Natural killer cell (primary cell): ENCODE results near the gene MRPL43. TPM values are rescaled to one million over a fixed set of nuclear protein-coding genes. Genes with fewer than 3 reads are reported as not detected.
"Not testable (repeated sequence)": the region's sequence is repeated elsewhere in the genome, so short reads cannot be mapped to it uniquely, and the experiment has no call there.

Experiments
- ATAC-seq, 3 donors: fragments of 150-1000 bp in 2 of 3; fragments of 200-7000 bp in 1 of 3; cut with Tn5 transposase; 1 replicate in 1 of 3; 2 replicates in 2 of 3; pipeline ENCODE4 v1.10.0; 2021; ENCODE audit warnings: mild to moderate bottlenecking in 2 of 3, moderate library complexity in 2 of 3
- DNase-seq, 2 donors: peaks; one replicate each; pipeline versions ENCODE4 v3.0.0 to v3.0.0-alpha.2; 2013 to 2021; ENCODE audit warnings: mixed read lengths in 1 of 2
- H3K27ac ChIP-seq: one replicate; pipeline ENCODE4 v1.5.1; 2013; ENCODE audit warnings: mild to moderate bottlenecking, low read length
- H3K27me3 ChIP-seq: one replicate; pipeline ENCODE4 v1.6.1; 2013; ENCODE audit warnings: low read length; ENCODE audit not compliant: control insufficient read depth, insufficient read depth
- H3K36me3 ChIP-seq: one replicate; pipeline ENCODE4 v1.6.1; 2013; ENCODE audit warnings: low read length; ENCODE audit not compliant: control insufficient read depth, insufficient read depth
- H3K4me1 ChIP-seq: one replicate; pipeline ENCODE4 v1.6.1; 2013; ENCODE audit warnings: low read length; ENCODE audit not compliant: control insufficient read depth, insufficient read depth
- H3K4me3 ChIP-seq: one replicate; pipeline ENCODE4 v1.5.1; 2013; ENCODE audit warnings: low read length
- H3K9me3 ChIP-seq: one replicate; pipeline ENCODE4 v1.6.1; 2013; ENCODE audit warnings: low read length; ENCODE audit not compliant: control insufficient read depth, insufficient read depth
- H3K27ac Mint-ChIP-seq, 2 donors: one replicate each; pipeline ENCODE4 v1.8.0; 2022; ENCODE audit warnings: mild to moderate bottlenecking in 2 of 2, mixed read lengths in 2 of 2, moderate library complexity in 1 of 2
- H3K27me3 Mint-ChIP-seq, 2 donors: one replicate each; pipeline ENCODE4 v1.8.0; 2022; ENCODE audit warnings: low read depth in 2 of 2, mixed read lengths in 2 of 2
- H3K36me3 Mint-ChIP-seq: one replicate; pipeline ENCODE4 v1.8.0; 2022; ENCODE audit warnings: mixed read lengths
- H3K4me1 Mint-ChIP-seq, 2 donors: one replicate each; pipeline ENCODE4 v1.8.0; 2022; ENCODE audit warnings: mixed read lengths in 2 of 2
- H3K4me3 Mint-ChIP-seq: one replicate; pipeline ENCODE4 v1.8.0; 2022; ENCODE audit warnings: mild to moderate bottlenecking, moderate library complexity, mixed read lengths
- H3K9me3 Mint-ChIP-seq, 2 donors: one replicate each; pipeline ENCODE4 v1.8.0; 2022; ENCODE audit warnings: mixed read lengths in 2 of 2
- WGBS: methylation state at CpG from one replicate; pipeline ENCODE4 v1.1.7; 2013; ENCODE audit warnings: missing lambda C conversion rate; ENCODE audit not compliant: insufficient coverage; 5-methylcytosine and 5-hydroxymethylcytosine counted together
- intact Hi-C: fragments of 100-400 bp; cut with micrococcal nuclease; formaldehyde crosslinking; loops from one replicate; pipeline ENCODE4 v1.14.2; 2022
- total RNA-seq, 4 donors: library from RNA; stranded (reverse); fragments of 120-200 nt in 1 of 4; gene quantifications; one replicate each; pipeline versions ENCODE4 v1.2.3 to v1.2.4, GENCODE V29; 2013 to 2022
- TF ChIP-seq, protein P1 (sequence below): fragments of 200-600 bp; IDR thresholded peaks from one replicate; pipeline ENCODE4 v1.8.0; 2022; ENCODE audit warnings: antibody characterized with exemption

Gene MRPL43
- total RNA-seq, 3 donors from 2014 or later (not counting 1 experiment from before 2014, with no cell fraction given) = 27.2 to 42.0 (median 33.1) TPM

DNA sequence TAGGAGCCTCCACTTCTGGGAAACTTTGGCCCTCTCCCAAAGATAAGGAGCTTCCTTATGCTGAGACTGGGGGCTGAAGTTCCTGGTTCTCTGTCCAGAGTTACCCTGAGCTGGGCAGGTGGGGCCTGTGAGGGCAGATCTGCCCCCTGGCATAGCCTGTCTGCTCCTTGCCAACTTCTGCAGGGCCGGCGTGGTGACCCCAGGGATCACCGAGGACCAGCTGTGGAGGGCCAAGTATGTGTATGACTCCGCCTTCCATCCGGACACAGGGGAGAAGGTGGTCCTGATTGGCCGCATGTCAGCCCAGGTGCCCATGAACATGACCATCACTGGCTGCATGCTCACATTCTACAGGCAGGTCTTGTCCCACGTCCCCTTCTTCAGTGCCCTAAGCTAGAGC is 48.0 kb upstream of the MRPL43 start:
- H3K4me3 Mint-ChIP-seq = no peak overlapping the region
- TF ChIP-seq, protein P1, sequence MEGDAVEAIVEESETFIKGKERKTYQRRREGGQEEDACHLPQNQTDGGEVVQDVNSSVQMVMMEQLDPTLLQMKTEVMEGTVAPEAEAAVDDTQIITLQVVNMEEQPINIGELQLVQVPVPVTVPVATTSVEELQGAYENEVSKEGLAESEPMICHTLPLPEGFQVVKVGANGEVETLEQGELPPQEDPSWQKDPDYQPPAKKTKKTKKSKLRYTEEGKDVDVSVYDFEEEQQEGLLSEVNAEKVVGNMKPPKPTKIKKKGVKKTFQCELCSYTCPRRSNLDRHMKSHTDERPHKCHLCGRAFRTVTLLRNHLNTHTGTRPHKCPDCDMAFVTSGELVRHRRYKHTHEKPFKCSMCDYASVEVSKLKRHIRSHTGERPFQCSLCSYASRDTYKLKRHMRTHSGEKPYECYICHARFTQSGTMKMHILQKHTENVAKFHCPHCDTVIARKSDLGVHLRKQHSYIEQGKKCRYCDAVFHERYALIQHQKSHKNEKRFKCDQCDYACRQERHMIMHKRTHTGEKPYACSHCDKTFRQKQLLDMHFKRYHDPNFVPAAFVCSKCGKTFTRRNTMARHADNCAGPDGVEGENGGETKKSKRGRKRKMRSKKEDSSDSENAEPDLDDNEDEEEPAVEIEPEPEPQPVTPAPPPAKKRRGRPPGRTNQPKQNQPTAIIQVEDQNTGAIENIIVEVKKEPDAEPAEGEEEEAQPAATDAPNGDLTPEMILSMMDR = no peak
- peaks cover 46% of the 10 kb centered on the region for H3K36me3 ChIP-seq
- intact Hi-C loops = no loop called here
- no peak for DNase-seq
- peaks cover 14% of the 10 kb centered on the region for H3K36me3 Mint-ChIP-seq
- H3K27ac Mint-ChIP-seq = no peak overlapping the region
- WGBS = 98% methylated on average over 7 of the region's 7 CpGs
- ATAC-seq = no peak
- H3K9me3 ChIP-seq = no peaks in the 10 kb centered on the region
- peaks cover 27 to 28% of the 10 kb centered on the region in 2 donors for H3K4me1 Mint-ChIP-seq
- H3K4me1 ChIP-seq = peaks cover 24% of the 10 kb centered on the region
- H3K9me3 Mint-ChIP-seq = no peaks in the 10 kb centered on the region
- no peak overlapping the region for H3K27ac ChIP-seq
- H3K27me3 ChIP-seq = no peaks in the 10 kb centered on the region
- no peak overlapping the region for H3K4me3 ChIP-seq
- no peaks in the 10 kb centered on the region for H3K27me3 Mint-ChIP-seq

DNA sequence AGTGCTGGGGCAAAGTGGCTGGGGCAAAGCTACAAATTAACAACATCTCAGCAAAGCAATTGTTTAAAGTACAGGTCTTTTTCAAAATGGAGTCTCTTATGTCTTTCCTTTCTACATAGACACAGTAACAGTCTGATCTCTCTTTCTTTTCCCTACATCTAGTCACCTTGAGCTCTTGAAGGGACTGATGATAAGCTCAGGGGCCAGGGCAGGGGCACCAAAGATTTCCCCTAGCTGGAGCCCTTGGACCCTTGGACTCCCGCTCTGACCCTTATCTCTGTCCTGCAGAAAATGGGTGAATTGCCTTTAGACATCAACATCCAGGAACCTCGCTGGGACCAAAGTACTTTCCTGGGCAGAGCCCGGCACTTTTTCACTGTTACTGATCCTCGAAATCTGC is 47.1 kb upstream of the MRPL43 start:
- not testable (repeated sequence) for DNase-seq, H3K27ac Mint-ChIP-seq, H3K4me3 Mint-ChIP-seq

DNA sequence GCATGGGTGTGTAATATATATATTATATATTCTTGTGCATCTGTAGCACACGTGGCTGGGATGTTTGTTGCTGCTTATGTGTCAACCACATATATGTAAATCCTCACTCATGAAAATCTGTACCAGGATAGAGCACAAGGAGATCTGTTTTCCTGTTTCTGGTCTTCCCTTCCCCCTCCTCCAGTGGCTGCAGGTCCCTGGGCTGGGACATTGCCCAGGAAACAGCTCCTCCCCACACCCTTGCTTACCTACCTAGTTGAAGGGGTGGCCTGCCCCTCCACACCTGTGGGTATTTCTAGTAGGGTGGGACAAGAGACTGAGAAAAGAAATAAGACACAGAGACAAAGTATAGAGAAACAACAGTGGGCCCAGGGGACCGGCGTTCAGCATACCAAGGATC is 46.0 kb upstream of the MRPL43 start:
- H3K36me3 Mint-ChIP-seq = peaks cover 9% of the 10 kb centered on the region
- WGBS = 33% methylated on average over 1 of the region's 3 CpGs
- no peak for ATAC-seq
- Histone ChIP-seq H3K36me3 (peaks cover 36% of the 10 kb centered on the region), H3K4me1 (peaks cover 28% of the 10 kb centered on the region), H3K9me3 (no peaks in the 10 kb centered on the region), H3K27me3 (no peaks in the 10 kb centered on the region), H3K27ac (peak overlapping the region; percentile 98), H3K4me3 (no peak overlapping the region)
- H3K4me3 Mint-ChIP-seq = peak overlapping the region; percentile 88
- no peaks in the 10 kb centered on the region for H3K9me3 Mint-ChIP-seq
- H3K27me3 Mint-ChIP-seq = peaks cover 0 to 7% of the 10 kb centered on the region in 2 donors
- no peak for DNase-seq
- intact Hi-C loops = loop anchor here (5.0 kb wide), 3 partner anchors 34 to 319 kb away; partner anchors contain the start of genes BTRC and LZTS2
- TF ChIP-seq, protein P1 = no peak
- H3K4me1 Mint-ChIP-seq = peaks cover 27 to 28% of the 10 kb centered on the region in 2 donors
- peak overlapping the region; percentile 83 to 89 for H3K27ac Mint-ChIP-seq

More for the DNA sequence above, 47.1 kb upstream of the MRPL43 start:
- Mint-ChIP-seq H3K4me1 (peaks cover 27 to 28% of the 10 kb centered on the region in 2 donors), H3K36me3 (peaks cover 14% of the 10 kb centered on the region)
- H3K27ac ChIP-seq, H3K27me3 Mint-ChIP-seq, H3K9me3 ChIP-seq, H3K4me3 ChIP-seq, H3K27me3 ChIP-seq, ATAC-seq, H3K9me3 Mint-ChIP-seq: not testable (repeated sequence)
- H3K36me3 ChIP-seq = peaks cover 41% of the 10 kb centered on the region
- intact Hi-C loops = loop anchor here (5.0 kb wide), 3 partner anchors 33 to 318 kb away; partner anchors contain the start of genes BTRC and LZTS2
- WGBS = 96% methylated on average over 4 of the region's 4 CpGs
- peaks cover 28% of the 10 kb centered on the region for H3K4me1 ChIP-seq

DNA sequence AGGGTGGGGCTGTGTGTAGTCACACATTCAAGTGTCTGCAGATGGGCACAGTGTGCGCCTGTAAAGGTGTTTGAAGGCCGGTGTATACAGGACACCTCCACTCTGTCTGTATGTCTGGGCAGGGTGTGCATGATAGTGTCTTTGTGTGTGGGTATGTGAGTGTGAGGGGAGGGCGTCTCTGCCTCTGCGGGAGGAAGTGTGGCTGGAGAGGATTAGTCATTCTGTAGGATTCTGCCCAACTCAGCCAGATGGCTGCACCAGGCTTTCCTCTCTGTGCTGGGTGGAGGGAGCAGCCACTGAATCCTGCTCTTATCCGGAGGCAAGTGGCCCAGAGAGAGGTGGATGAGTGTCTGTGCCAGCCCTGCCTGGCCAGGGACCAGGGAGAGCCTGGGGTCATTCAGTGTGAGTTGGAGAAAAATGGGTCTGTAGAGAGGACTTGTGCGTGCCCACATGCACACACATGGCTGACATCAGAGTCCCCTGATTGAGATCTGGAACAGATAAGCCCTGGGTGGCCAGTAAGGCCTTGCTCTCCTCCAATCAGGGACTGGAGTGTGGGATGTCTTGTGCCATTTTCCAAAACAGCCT is 45.4 kb upstream of the MRPL43 start:
- Histone ChIP-seq H3K27ac (peak overlapping the region; percentile 98), H3K4me1 (peaks cover 28% of the 10 kb centered on the region), H3K36me3 (peaks cover 31% of the 10 kb centered on the region), H3K9me3 (no peaks in the 10 kb centered on the region), H3K27me3 (no peaks in the 10 kb centered on the region), H3K4me3 (peak overlapping the region; percentile 50)
- Mint-ChIP-seq H3K4me3 (peak overlapping the region; percentile 88), H3K4me1 (peaks cover 27 to 28% of the 10 kb centered on the region in 2 donors), H3K9me3 (no peaks in the 10 kb centered on the region), H3K27ac (peak overlapping the region; percentile 83 to 89), H3K36me3 (peaks cover 4% of the 10 kb centered on the region), H3K27me3 (peaks cover 0 to 7% of the 10 kb centered on the region in 2 donors)
- 10% methylated on average over 6 of the region's 6 CpGs for WGBS
- intact Hi-C loops = loop anchor here (5.0 kb wide), 3 partner anchors 35 to 320 kb away; partner anchors contain the start of genes BTRC and LZTS2
- TF ChIP-seq, protein P1 = no peak
- DNase-seq (peak; percentile 50 to 62), ATAC-seq (peak; percentile 23 to 40 (median 30))
